NCI-H2107 treated with DMSO at 0.1 percent for 48 hours (cell line): Measurements from ENCODE around the gene RNF207.

Experiments
- DNase-seq: peaks from one replicate; lab custom pipeline; 2025; ENCODE audit not compliant: unreplicated experiment; lab: John Stamatoyannopoulos, UW

RNF207 gene

DNA sequence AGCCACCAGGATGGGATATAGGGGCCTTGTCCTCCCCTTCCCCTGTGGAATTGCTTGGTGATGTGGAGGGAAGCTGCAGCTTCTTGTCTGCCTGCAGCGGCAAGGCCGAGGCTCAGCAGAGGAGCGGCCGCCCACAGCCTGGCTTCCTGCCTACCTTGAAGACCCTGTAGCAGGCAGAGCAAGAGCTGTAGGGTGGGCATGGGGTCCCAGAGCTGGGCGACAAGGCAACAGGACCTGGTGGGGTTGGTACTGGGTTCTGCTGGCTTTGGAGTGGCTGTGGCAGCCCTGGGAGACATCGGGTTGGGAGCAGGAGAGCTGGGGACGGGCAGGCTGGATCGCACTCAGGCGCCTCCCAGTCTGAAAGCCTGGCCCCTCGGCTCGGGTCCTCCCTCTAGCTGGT, 60.7 kb downstream of the RNF207 start:
- no peak for DNase-seq

DNA sequence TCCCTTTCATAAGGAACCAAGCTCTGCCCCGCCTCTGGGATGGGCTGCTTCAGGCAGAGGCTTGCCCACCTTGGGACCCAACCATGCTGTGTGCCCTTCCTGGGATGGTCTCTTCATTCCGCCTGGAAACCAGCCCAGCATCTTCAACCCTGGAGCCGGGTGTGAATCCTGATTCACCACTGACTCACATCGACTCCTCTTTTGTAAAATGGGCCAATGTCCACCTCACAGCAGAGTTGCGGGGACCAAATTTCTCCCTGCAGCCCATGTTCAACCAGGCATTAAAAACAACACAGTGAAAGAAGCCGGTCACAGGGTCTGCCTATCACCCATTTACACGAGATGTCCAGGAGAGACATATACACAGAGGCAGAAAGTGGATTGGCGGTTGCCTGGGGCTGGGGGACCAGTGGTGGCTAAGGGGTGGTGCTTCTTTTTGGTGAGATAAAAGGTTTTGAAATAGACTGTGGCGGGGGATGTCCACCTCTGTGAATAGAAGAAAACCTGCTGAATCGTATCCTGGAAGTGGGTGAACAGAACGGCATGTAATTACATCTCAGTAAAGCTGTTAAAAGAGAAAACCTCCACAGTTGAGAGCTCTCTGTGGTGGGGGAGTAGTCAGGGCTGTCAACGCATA, 61.9 kb downstream of the RNF207 start:
- no peak for DNase-seq

DNA sequence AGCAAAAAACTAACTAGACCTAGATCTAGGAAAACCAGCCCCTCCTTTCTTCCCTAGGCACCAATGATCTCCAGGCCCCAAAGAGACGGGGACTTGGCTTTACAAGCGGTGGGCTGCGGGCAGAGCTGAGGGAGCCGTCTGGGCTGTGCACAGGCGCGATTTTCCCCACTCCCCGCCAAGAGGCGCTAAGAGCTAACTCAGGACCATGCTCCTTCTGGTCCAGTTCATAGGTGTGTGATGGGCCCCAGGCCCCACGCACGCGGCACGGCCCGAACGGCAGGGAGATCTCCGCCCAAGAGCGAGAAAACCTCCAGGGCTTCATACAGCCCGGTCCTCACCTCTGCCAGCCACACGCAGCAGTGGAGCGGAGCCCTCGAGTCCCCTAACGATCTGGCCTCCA, 62.5 kb downstream of the RNF207 start:
- no peak for DNase-seq

DNA sequence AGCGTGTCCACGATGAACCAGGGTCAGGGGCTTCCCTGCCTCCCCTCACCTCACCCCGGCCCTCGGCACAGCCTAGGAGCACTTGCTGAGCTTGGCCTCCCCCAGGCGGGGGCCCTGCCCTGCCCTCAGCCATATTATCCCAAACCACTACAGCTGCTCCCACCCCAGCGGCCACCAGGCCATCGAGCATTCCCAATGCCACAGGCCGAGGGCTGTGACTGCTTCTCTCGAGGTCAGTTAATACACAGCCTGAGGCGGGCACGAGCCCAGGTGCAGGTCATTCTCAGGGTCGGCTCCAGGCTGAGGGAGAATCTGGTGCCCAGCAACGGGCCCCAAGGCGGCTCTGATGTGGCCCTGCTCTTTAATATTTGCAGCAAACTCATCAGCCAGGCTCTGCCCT, 63.4 kb downstream of the RNF207 start:
- DNase-seq = no peak

DNA sequence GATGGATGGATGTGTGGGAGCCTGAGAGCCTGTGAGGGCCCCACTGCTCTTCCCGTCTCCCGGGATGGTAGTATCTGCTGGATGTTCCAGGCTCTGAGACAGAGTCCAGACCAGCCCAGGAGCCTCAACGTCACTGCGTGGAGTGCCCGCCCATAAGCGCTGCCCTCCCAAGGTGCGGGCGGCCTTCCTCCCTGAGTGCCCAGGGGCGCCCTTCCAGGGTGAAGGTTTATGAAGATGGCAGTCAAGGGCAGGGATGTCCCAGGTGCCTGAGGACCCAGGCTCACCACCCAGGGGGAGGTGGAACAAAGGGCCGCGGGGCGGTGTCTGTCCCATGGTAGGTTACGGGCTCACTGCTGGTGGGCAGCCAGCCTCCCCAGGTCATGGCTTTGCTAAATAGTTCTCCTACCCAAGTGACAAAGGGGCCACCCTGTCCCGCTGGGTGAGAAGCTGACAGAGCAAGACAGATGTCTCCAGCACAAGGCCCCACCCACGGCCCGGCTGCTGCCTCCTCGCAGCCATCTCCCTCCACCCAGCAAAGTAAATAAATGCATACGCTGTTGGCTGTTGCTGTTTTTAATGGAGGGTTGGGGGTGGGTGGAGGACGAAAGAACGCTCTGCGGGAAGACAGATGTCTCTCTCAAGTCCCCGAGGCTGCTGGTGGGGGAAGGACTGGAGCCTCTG, 63.9 kb downstream of the RNF207 start:
- no peak for DNase-seq

DNA sequence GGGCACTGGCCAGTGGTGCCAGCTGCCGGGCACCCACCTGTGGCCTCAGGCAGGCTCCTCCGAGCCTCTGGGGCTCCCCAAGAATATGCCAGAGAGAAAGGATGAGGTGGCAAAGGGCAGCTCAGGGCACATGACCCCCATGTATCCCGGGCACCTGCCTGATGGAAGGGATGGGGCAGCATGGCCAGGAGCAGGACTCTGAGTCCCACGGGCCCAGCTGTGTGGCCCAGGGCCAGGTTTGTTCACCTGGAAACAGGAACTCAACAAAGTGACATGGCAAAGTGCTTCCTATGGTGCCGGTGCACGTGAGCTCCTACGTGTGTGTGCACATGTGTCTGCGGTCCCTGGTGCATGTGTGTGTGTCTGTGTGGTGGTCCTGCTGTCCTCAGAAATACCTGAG, 64.5 kb downstream of the RNF207 start:
- DNase-seq = no peak
